C4-2B (cell line): ENCODE measurements around the gene TRIO.

Experiments
- CTCF ChIP-seq: fragments of 450-650 bp; conservative IDR thresholded peaks from 2 replicates; pipeline ENCODE4 v1.5.1; 2017; ENCODE audit warnings: mild to moderate bottlenecking
- ZFX ChIP-seq: fragments of 450-650 bp; IDR thresholded peaks from 2 replicates; pipeline ENCODE4 v1.6.1; 2017

- TF ChIP-seq CTCF (no peak), ZFX (no peak)
Measured at GRCh38 chr5:14128079-14128478, 15.1 kb upstream of the TRIO start.
